GM12801 (cell line): ENCODE results near the gene CABP4.

ENCODE experiments used
- CTCF ChIP-seq: IDR thresholded peaks from one replicate; pipeline ENCODE4 v1.5.1; 2011; ENCODE audit warnings: control low read depth; ENCODE audit not compliant: insufficient read length; ENCODE audit errors: extremely low read depth

CABP4 gene

DNA sequence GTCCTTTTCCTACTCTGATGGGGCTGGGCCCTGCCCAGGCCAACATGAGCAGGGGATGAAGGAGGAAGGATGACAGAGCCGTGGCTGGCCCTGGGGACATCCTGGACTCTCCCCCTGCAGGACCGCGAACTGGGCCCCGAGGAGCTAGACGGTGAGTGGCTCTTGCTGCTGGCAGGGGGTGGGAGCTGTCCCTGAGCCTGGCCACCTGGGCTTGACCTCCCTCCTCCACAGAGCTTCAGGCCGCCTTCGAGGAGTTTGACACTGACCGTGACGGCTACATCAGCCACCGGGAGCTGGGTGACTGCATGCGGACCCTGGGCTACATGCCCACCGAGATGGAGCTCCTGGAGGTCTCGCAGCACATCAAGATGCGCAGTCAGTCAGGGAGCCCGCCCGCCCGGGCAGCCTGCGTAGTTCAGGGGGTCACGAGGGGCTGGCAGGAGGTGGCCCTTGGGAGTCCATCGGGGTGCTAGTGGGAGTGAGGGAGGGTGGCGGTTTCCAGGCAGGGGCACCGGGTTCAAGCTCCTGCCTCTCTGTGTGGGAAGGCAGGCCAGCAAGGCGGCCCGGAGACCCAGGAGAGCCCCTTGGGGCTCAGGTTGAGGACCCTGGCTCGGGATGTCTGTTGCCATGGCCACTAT is 1.0 kb downstream of the CABP4 start:
- TF ChIP-seq CTCF: no peak

GRCh38 chr11:67457453-67457852 is 2.3 kb downstream of the CABP4 start:
- TF ChIP-seq CTCF: no peak

DNA sequence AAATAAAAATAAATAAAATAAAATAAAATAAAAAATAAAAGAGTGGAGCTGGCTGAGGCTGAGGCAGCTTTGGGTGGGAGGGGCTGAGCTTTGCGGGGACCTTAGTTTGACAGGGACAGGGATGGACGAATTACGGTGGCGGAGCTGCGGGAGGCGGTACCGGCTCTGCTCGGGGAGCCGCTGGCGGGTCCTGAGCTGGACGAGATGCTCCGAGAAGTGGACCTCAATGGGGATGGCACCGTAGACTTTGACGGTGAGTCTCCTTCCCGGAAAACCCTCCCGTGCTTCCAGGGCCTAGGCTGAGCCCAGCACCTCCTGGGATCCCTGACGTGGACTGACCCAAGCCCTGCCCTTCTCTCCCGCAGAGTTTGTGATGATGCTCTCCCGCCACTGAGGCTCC is 3.1 kb downstream of the CABP4 start:
- no peak for TF ChIP-seq CTCF

- TF ChIP-seq CTCF: no peak
Observed at GRCh38 chr11:67463186-67463585, 8.0 kb downstream of the CABP4 start.

GRCh38 chr11:67463680-67464410 is 8.7 kb downstream of the CABP4 start:
- no peak for TF ChIP-seq CTCF

DNA sequence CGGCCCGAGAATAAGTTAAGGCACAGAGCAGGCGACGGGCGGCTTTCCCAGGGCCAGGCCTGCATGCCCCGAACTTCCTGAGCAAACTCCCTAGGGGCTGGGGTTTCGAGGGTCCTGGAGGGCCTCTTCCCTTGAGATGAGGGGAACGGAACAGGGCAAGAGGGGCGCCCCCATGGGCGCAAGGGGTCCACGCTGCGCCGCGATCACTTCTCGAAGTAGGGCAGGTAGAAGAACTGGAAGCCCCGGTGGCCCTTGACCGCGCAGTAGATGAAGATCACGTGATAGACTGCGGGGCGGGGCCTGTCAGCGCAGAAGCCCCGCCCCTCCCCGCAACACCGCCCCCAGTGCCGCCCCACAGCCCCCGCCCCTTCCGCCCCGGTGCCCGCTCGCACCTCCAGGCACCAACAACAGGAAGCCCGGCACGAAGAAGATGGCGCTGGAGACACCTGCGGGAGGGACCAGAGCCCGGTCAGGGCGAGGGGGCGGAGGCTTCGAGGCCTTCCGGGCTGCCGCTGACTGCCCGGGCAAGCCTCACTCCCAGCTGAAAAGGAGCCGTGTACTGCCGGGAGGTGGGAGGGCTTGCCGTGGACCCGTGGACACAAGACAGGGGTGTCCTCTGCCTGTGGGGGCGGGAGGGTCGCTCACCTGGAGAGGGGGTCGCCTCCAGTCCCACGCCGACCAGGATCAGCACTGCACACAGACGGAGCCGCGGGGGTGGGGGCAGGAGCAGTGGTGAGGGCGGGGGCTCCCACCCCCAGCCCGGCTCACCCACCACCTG is 9.4 kb downstream of the CABP4 start:
- TF ChIP-seq CTCF: no peak

- TF ChIP-seq CTCF: no peak
Observed at GRCh38 chr11:67465189-67465510, 10.0 kb downstream of the CABP4 start.
